H1 (cell line): ENCODE measurements around the gene FOLR1.

Experiments
- BACH1 ChIP-seq: IDR thresholded peaks from 2 replicates; pipeline ENCODE4 v1.6.1; 2012; ENCODE audit warnings: low read length, improper control_type of control experiment
- EZH2 ChIP-seq: fragments of 200-600 bp; sonication (generic); IDR thresholded peaks from 2 replicates; pipeline ENCODE4 v1.7.1; 2012; ENCODE audit warnings: low read depth, mild to moderate bottlenecking, moderate library complexity, low read length, inconsistent platforms; ENCODE audit not compliant: severe bottlenecking
- GABPA ChIP-seq: IDR thresholded peaks from 2 replicates; pipeline ENCODE4 v1.6.1; 2011; ENCODE audit warnings: mild to moderate bottlenecking, low read length, moderate library complexity, borderline replicate concordance; ENCODE audit not compliant: insufficient read depth
- MAFK ChIP-seq: IDR thresholded peaks from 2 replicates; pipeline ENCODE4 v1.6.1; 2012; ENCODE audit warnings: low read depth, mild to moderate bottlenecking, improper control_type of control experiment, low read length
- POLR2A ChIP-seq, 2 experiments: IDR thresholded peaks; 1 replicate in 1 of 2; 2 replicates in 1 of 2; pipeline ENCODE4 v1.6.1; 2011; ENCODE audit warnings: low read depth in 2 of 2, low read length in 2 of 2, mild to moderate bottlenecking in 2 of 2; ENCODE audit errors: control extremely low read depth in 1 of 2
- RFX5 ChIP-seq: IDR thresholded peaks from 2 replicates; pipeline ENCODE4 v1.6.1; 2011; ENCODE audit warnings: low read depth, low read length, improper control_type of control experiment, borderline replicate concordance
- RNF2 ChIP-seq: fragments of 200-900, 300-1000 bp; sonication (generic); IDR thresholded peaks from 2 replicates; pipeline ENCODE4 v1.7.1; 2016; ENCODE audit warnings: borderline replicate concordance, low read depth, mild to moderate bottlenecking, antibody characterized with exemption, low read length; ENCODE audit not compliant: poor library complexity, severe bottlenecking; ENCODE audit errors: missing control alignments
- SP1 ChIP-seq: IDR thresholded peaks from 2 replicates; pipeline ENCODE4 v1.6.1; 2011; ENCODE audit warnings: low read depth, low read length
- SUZ12 ChIP-seq: fragments of 200-600 bp; sonication (generic); IDR thresholded peaks from 2 replicates; pipeline ENCODE4 v1.6.1; 2012; ENCODE audit warnings: mild to moderate bottlenecking, inconsistent platforms, low read length, moderate library complexity, mixed read lengths
- TAF1 ChIP-seq: IDR thresholded peaks from 2 replicates; pipeline ENCODE4 v1.6.1; 2011; ENCODE audit warnings: mild to moderate bottlenecking, low read depth, low read length
- YY1 ChIP-seq: IDR thresholded peaks from 2 replicates; pipeline ENCODE4 v1.6.1; 2011; ENCODE audit warnings: low read depth, mild to moderate bottlenecking, low read length
- TF ChIP-seq, protein P1 (sequence below), 3 experiments: IDR thresholded peaks; 1 replicate in 2 of 3; 2 replicates in 1 of 3; pipeline versions ENCODE4 v1.5.1 to v1.6.1; 2011; ENCODE audit warnings: low read length in 3 of 3, mild to moderate bottlenecking in 3 of 3, inconsistent platforms in 2 of 3, low read depth in 1 of 3, moderate library complexity in 1 of 3; ENCODE audit not compliant: insufficient read depth in 1 of 3; ENCODE audit errors: control extremely low read depth in 1 of 3
- TF ChIP-seq, protein P2 (sequence below): IDR thresholded peaks from 2 replicates; pipeline ENCODE4 v1.6.1; 2011; ENCODE audit warnings: low read length, improper control_type of control experiment
- TF ChIP-seq, protein P3 (sequence below): IDR thresholded peaks from 2 replicates; pipeline ENCODE4 v1.6.1; 2012; ENCODE audit warnings: inconsistent platforms

DNA sequence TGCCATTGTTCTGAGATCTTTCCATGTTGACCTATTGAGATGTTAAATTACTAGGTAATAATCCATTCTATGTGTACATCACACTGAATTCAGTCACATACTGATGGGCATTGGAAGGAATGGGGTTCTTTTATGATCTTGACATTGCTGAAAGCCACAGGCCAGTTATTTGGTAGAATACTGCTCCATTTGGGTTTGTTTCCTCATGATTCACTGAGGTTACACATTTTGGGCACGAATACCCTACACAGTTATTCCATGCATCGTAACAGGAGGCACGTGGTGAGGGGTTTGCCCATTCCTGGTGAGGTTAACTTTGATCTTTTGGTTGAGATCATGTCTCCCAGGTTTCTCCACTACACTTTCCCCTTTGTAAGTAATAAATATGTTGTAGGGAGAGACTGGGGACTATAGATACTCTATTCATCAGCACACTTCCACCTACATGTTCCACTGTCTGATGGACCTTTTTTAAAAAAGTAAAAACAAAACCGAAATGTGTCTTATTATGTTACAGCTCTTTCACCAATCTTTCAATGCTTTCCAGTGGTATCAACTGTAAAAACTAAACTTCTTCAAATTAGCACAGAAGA, 12.0 kb upstream of the FOLR1 start:
- TF ChIP-seq BACH1 = no peak
- TF ChIP-seq MAFK = no peak
- TF ChIP-seq TAF1 = no peak
- TF ChIP-seq, protein P1, sequence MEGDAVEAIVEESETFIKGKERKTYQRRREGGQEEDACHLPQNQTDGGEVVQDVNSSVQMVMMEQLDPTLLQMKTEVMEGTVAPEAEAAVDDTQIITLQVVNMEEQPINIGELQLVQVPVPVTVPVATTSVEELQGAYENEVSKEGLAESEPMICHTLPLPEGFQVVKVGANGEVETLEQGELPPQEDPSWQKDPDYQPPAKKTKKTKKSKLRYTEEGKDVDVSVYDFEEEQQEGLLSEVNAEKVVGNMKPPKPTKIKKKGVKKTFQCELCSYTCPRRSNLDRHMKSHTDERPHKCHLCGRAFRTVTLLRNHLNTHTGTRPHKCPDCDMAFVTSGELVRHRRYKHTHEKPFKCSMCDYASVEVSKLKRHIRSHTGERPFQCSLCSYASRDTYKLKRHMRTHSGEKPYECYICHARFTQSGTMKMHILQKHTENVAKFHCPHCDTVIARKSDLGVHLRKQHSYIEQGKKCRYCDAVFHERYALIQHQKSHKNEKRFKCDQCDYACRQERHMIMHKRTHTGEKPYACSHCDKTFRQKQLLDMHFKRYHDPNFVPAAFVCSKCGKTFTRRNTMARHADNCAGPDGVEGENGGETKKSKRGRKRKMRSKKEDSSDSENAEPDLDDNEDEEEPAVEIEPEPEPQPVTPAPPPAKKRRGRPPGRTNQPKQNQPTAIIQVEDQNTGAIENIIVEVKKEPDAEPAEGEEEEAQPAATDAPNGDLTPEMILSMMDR (IDR thresholded peaks at IDR 0.05; ENCODE audit: control extremely low read depth in 1 of 3, insufficient read depth in 1 of 3, low read depth in 1 of 3, low read length in 3 of 3) = no peak
- TF ChIP-seq SP1 = no peak
- TF ChIP-seq, protein P2, sequence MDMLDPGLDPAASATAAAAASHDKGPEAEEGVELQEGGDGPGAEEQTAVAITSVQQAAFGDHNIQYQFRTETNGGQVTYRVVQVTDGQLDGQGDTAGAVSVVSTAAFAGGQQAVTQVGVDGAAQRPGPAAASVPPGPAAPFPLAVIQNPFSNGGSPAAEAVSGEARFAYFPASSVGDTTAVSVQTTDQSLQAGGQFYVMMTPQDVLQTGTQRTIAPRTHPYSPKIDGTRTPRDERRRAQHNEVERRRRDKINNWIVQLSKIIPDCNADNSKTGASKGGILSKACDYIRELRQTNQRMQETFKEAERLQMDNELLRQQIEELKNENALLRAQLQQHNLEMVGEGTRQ = no peak
- no peak for TF ChIP-seq SUZ12
- no peak for TF ChIP-seq RNF2
- TF ChIP-seq GABPA = no peak
- no peak for TF ChIP-seq EZH2
- TF ChIP-seq YY1 = no peak
- TF ChIP-seq POLR2A (IDR thresholded peaks at IDR 0.05; ENCODE audit: control extremely low read depth in 1 of 2, low read depth in 2 of 2, low read length in 2 of 2) = no peak
- TF ChIP-seq, protein P3, sequence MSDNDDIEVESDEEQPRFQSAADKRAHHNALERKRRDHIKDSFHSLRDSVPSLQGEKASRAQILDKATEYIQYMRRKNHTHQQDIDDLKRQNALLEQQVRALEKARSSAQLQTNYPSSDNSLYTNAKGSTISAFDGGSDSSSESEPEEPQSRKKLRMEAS = no peak
- no peak for TF ChIP-seq RFX5
